GM18502 (cell line): Measurements from ENCODE around the gene LGR6.
"Not testable (repeated sequence)": the region's sequence is repeated elsewhere in the genome, so short reads cannot be mapped to it uniquely, and the experiment has no call there.

Experiments
- ATAC-seq: cut with Tn5 transposase; IDR thresholded peaks from one replicate; pipeline ENCODE4 v1.9.1; 2021; ENCODE audit warnings: mild to moderate bottlenecking; ENCODE audit not compliant: unreplicated experiment, poor library complexity

LGR6 gene

GRCh38 chr1:202254454-202255252 is 61.1 kb downstream of the LGR6 start:
- no peak for ATAC-seq

- ATAC-seq = no peak
These were observed 61.7 kb downstream of the LGR6 start for GRCh38 chr1:202255343-202255742.

GRCh38 chr1:202259705-202260104 is 66.1 kb downstream of the LGR6 start:
- ATAC-seq = no peak

GRCh38 chr1:202261209-202261958 is 67.8 kb downstream of the LGR6 start:
- not testable (repeated sequence) for ATAC-seq

- ATAC-seq = no peak
These were observed 70.0 kb downstream of the LGR6 start for GRCh38 chr1:202263628-202264027.

- no peak for ATAC-seq
These were observed 70.7 kb downstream of the LGR6 start for GRCh38 chr1:202264300-202264699.

GRCh38 chr1:202264726-202265125 is 71.1 kb downstream of the LGR6 start:
- no peak for ATAC-seq

- ATAC-seq = no peak
These were observed 72.6 kb downstream of the LGR6 start for GRCh38 chr1:202266061-202266765.

- no peak for ATAC-seq
These were observed 74.4 kb downstream of the LGR6 start for GRCh38 chr1:202268032-202268431.

GRCh38 chr1:202268817-202269216 is 75.2 kb downstream of the LGR6 start:
- no peak for ATAC-seq

- ATAC-seq = no peak
These were observed 77.3 kb downstream of the LGR6 start for GRCh38 chr1:202270871-202271326.

GRCh38 chr1:202272103-202272845 is 78.7 kb downstream of the LGR6 start:
- ATAC-seq = no peak

GRCh38 chr1:202274611-202275010 is 81.0 kb downstream of the LGR6 start:
- ATAC-seq = no peak

GRCh38 chr1:202275061-202275770 is 81.6 kb downstream of the LGR6 start:
- no peak for ATAC-seq

GRCh38 chr1:202276081-202276715 is 82.6 kb downstream of the LGR6 start:
- no peak for ATAC-seq

- no peak for ATAC-seq
These were observed 83.3 kb downstream of the LGR6 start for GRCh38 chr1:202276920-202277319.

- no peak for ATAC-seq
These were observed 85.2 kb downstream of the LGR6 start for GRCh38 chr1:202278751-202279150.

- no peak for ATAC-seq
These were observed 86.2 kb downstream of the LGR6 start for GRCh38 chr1:202279806-202280205.

- ATAC-seq = no peak
These were observed 87.0 kb downstream of the LGR6 start for GRCh38 chr1:202280595-202280994.
